Ammon's horn (tissue), 1 donor: Measurements from ENCODE around the gene PTPRA.
"Not testable (repeated sequence)": the region's sequence is repeated elsewhere in the genome, so short reads cannot be mapped to it uniquely, and the experiment has no call there.

ENCODE experiments used
- DNase-seq: peaks from one replicate; pipeline ENCODE4 v3.0.0-alpha.2; 2016; ENCODE audit warnings: low spot score

Gene PTPRA

DNA sequence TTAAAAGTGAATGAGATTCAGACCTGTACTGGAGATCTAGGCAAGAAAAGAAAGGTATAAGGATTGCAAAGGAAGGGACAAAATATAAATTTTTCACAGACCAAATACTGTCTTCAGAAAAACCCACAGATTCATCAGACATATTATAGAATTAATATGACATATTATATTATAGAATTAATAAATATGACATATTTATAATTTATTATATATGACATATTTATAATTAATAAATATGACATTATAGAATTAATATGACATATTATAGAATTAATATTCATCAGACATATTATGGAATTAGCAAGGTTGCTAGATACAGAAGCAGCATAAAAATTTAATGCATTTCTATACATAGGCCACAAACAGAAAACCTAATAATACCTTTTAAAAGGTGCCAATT, 125.4 kb downstream of the PTPRA start:
- DNase-seq: no peak

DNA sequence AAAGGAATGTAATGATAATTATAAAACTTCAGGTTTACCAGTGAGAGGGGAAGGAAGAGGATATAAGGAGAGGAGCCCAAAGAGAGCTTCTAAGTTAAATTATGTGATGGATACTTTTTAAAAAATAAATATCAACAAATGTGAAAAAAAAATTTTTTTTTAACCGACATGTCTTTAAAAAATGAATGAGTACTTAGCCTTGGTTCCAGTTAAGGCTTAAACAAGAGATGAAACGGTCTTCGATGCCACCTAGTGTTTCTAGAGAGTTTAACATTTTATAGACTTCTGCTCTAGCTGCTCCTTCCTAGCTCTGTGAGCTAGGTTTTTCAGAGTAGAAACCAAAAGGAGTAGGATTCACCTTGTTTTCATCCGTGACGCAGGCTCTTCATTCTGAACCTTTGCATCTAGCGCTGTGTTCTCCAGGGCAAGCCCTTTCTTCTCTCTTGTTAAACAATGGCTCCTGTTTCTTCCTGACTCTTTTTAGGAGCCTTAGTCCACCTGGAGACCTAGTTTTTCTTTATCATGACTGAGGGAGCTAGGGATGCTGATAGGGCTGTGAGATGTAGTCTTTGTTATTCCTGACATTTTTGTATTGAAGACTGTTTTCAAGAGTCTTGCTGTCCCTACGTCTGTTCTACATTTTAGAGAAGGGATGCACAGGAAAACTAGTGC, 127.7 kb downstream of the PTPRA start:
- DNase-seq: peak; percentile 81

DNA sequence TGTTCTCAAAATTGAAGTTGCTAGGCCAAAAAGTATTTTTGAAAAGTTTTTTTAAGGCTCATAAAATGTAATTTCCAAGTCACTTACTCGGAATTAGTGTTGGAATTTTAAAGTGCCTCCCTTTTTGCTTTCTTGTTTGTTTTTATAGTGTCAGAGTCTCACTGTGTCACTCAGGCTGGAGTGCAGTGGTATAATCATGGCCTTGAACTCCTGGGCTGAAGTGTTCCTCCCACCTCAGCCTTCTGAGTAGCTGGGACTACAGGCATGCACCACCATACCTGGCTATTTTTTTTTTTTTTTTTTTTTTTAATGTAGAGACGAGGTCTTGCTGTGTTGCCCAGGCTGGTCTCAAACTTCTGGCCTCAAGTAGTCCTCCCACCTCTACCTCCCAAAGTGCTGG, 130.1 kb downstream of the PTPRA start:
- no peak for DNase-seq

DNA sequence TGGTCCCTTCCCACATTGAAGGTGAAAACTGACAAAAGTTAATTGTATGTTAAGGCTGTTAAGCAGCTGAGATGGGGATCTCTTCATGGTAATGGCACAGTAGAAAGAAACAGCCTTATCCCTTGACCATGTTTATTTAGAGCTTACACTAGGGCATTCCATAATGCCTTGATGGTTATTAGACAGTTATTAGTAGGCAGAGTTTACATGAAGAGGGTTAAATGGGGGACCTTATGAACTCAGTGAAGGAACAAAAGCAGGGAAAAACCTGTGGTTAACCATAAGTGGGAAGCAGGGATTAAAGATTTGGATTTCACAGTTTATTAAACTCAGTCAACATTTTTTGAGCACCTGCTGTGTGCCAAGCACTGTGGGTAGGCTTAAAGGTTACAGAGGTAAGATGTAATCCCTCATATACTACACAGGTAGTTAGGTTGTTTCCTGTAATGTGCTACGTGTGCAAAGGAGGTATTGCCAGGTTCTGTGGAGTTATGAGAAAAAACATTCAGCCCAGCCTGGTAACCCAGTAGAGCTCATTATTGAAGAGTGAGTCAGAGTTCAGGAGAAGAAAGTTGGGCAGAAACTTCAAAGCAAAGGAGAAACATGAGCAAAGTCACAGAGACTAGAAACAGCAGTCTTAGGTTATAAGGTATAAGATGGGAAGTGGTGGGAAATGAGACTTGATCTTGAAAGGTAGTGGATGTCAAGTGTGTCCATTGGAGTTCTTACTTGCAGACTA, 137.9 kb downstream of the PTPRA start:
- DNase-seq: no peak

DNA sequence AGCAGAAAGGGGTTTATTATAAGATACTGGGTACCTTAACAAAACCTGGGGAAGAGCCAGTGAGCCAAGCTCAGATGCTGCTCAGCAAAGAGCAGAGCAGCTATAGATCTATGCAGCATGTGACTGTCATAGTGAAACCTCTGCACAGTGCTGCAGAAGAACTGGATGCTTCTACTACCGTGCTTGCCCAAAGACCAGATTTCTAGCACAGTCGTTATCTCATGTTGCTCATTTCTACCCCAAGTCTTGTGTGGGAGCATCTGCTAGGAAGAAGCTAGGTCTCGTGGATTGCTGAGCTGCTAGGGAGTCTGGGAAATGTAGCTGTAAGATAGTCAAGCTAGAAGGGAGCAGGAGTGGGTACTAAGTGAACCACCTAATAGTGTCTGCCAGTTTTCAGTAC, 138.5 kb downstream of the PTPRA start:
- DNase-seq: peak; percentile 23

DNA sequence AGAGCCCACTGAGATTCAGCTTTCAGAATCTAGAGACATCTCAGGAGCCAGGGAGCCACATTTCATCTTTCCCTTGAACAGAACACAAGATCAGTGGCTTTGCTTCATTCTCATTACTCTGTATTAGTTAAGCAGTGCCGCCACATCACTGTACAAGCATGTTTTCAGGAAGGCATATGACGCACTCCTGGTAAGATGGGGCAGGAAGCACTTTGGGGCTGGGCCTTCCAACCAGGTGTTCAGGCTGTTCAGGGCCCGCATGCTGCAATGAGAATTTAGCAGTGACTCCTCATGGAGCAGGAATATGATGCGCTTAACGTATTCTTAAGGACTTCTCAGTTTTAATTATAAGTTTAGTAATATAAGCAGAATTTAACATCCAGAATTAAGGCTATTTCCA, 140.5 kb downstream of the PTPRA start:
- no peak for DNase-seq

DNA sequence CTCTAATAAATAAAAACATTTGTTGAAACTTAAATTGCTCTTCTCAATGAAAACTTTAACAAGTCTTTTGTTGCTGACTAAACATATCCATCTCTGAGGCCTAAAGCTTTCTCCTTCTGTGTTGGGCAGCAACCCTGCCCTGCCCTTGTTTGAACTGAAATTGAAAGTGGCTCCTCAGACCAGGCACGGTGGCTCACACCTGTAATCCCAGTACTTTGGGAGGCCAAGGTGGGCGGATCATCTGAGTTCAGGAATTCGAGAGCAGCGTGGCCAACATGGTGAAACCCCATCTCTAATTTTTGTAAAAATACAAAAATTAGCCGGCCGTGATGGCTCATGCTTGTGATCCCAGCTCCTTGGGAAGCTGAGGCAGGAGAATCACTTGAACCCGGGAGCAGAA, 140.9 kb downstream of the PTPRA start:
- DNase-seq: no peak

DNA sequence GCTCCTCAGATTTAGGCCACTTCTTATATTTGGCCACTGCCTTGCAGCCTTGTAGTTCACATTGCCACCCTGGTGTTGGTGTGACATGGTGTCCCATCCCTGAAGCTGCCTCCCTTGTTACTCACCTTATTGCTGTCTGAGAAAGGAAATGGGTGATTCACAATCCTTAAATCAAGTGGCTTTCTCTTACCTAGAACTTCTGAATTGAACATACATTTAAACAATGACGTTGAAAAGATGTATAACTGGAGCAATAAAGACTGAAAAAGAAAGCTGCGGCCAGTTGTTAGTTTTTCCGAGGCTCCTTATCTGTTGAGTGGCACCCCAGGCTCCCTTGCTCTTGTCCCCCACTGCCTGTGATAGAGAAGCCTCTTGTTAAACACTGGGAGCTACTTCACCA, 141.4 kb downstream of the PTPRA start:
- no peak for DNase-seq

DNA sequence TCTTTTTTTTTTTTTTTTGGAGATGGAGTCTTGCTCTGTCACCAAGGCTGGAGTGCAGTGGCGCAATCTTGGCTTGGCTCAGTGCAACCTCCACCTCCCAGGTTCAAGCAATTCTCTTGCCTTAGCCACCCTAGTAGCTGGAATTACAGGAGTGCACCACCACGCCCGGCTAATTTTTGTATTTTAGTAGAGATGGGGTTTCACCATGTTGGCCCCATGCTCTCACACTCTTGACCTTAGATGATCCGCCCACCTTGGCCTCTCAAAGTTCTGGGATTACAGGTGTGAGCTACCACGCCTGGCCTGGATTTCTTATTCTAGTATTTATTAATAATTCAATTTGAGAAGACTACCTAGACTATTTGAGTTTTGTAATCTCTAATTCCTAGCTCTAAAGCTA, 142.0 kb downstream of the PTPRA start:
- not testable (repeated sequence) for DNase-seq

DNA sequence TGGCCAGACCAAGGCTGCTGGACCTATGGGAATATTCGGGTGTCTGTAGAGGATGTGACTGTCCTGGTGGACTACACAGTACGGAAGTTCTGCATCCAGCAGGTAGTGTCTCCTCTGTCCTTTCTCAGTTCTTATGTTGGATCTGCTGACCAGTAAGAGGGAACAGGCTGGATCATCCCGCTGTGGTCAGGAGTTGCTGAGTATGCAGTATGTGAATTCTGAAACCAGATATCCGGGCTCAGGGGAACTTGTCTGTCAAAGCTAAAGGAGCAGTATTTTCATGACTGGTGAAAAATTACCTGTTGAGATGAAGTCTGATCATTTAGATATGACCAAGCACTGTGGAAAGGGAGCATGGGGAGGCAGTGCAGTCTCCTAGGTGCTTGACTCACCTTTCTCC, 148.0 kb downstream of the PTPRA start:
- no peak for DNase-seq

DNA sequence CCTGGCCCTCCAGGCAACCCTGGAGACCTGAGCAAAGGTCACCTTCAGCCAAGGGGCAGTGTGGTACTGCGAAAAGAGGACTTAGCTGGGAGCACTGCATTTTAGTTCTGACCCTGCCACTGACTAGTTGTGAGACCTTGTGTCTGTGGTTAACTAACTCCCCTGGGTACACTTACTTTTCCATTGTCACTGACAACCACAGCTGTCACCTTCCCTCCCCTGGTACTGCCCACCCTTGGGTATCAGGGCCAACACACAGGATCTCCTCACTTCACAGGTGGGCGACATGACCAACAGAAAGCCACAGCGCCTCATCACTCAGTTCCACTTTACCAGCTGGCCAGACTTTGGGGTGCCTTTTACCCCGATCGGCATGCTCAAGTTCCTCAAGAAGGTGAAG, 148.5 kb downstream of the PTPRA start:
- no peak for DNase-seq

DNA sequence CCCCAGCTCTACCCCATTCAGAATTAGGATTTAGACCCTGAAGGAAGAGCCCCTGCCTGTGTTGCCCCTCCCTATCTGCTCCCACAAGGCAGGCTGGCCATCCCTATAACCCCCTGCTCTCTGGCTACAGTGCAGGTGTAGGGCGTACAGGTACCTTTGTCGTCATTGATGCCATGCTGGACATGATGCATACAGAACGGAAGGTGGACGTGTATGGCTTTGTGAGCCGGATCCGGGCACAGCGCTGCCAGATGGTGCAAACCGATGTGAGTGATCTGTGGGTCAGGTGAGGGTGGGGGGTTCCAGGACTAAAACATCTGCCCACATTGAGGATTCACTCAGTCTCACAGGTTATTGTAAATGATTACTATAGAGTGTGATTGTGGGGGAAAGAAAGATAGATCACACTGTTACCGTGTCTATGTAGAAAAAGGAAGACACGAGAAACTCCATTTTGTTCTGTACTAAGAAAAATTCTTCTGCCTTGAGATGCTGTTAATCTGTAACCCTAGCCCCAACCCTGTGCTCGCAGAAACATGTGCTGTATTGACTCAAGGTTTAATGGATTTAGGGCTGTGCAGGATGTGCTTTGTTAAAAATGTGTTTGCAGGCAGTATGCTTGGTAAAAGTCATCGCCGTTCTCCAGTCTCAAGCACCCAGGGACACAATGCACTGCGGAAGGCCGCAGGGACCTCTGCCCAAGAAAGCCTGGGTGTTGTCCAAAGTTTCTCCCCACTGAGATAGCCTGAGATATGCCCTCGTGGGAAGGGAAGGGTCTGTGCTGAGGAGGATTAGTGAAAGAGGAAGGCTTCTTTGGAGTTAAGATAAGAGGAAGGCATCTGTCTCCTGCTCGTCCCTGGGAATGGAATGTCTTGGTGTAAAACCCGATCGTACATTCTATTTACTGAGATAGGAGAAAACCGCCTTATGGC, 149.5 kb downstream of the PTPRA start:
- not testable (repeated sequence) for DNase-seq

DNA sequence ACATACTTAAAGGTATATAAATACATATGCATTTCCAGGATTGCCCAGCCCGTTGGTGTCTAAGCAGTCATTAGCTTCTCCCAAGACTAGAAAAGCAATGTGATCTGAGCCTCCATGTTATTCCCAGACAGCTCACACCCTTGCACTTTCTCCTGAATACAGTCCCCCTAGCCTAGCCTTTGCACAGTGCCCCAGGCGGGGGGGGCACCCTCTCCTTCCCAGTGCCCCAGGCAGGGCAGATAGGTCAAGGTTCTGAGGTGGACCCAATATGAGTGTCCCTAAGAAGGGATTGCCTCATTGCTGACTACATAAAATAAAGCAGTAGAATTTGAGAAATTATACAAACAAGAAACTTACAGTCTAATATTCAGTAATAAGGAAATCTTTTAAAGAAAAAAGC, 154.7 kb downstream of the PTPRA start:
- DNase-seq: no peak

DNA sequence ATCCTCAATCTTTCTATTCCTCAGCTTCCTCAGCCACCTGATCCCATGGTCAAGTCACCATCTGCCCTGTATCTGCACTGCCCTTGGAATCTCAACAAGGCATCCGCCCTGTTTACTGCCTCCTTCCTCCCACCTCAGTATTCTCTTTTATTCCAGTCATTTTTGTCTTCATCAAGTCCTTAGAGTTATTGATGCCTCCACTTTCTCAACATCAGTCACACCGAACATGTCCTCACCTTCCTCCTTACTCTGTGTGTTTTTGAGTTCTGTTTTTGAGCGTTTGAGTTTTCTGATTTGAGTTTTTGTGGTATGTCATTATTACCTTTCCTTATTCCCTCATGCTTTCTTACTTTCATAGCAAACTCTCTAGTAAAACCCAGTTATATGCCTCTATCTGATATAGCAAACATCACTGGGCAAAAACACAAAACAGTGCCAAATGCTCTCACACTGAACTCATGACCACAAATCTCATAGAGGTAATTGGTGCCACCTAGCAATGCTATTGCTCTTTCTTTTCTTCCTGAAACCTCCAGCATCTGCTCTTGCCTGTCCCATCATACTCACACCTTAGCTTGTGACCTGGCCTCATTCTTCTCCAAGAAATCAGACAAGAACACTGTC, 158.4 kb downstream of the PTPRA start:
- no peak for DNase-seq

DNA sequence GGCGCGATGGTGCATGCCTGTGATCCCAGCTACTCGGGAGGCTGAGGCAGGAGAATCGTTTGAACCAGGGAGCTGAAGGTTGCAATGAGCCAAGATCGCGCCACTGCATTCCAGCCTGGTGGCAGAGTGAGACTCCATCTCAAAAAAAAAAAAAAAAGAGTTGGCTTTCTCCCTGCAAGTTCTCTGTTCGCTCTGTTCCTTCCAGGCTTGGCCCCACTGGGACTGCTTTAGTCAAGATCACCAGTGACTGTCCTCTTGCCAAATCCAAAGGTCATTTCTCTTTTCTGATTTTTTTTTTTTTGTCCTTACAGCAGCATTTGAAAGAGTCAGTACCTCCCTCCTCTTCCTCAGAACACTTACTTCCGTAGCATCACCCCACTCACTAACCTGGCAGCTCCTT, 159.3 kb downstream of the PTPRA start:
- no peak for DNase-seq

DNA sequence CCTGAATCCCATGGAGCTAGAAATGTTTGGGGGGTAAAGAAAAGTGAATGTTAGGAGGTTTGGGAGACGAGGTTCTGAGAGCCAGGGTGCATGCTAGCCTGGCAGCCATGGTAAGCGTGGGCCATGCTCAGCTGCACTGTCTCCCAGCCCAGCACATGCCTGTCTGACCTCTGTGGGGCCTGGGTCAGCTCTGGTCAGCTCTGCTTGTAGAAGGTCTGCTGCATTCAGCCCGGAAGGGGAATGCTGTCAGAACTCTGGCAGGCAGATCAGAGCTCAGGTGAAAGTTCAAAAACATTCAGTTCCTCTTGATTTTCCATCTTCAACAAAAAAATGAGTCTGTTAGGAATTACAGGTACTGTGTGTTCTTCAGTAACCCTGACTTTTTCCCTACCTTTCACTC, 164.4 kb downstream of the PTPRA start:
- no peak for DNase-seq

DNA sequence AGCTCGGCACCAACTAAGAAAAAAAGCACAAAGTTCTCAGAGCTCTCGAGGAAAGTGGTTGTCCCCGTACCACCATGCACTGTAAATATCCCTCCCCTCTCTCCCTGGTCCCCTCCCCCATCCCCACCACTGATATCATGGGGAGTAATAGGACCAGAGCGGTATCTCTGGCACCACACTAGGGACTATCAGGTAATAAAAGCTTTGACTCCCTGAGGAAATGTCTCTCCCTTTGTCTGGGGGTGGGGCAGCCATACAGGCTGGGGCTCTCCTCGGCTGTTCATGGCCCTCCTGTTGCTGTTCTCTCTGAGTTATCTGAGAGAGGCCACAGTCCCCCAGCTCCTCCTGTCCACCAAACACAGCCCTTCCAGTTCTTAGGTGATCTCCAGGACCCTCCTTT, 165.2 kb downstream of the PTPRA start:
- DNase-seq: no peak

DNA sequence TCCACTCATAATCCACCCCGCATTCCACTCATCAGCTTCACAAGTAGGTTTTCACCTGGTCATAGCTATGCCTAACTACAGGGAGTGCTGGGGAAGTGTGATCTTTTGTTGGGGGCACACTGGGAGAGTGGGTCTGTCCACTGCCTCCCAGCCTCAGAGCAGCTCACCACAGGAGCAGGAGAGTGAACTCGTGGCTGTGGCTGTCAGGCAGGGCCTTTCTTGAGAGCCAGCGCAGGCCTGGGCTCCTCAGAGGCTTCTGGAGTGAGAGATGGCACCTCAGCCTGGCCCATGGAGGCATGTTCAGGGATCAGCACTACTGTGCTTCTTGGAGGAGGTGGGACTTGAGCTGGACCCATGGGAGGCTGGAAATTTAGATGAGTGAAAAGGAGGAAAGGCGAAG, 166.1 kb downstream of the PTPRA start:
- no peak for DNase-seq

DNA sequence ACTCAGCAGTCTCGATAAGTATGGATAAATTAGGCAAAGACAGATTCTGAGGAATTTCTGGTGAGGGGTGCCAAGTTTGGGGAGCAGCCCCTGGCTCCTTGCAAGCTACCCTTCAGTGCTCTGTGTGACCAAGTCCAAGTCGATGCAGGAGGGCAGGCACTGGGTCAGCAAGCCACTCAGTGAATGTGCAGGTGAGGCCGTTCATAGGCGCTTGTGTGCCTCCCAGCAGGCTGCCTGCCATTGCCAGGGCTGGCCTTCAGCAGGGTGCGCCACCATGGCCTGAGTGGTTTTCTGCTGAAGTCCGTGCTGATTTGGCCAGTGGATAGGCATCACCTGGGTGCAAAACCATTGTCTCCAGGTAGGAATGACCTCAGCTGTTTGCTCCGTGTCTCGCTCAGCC, 166.8 kb downstream of the PTPRA start:
- no peak for DNase-seq

DNA sequence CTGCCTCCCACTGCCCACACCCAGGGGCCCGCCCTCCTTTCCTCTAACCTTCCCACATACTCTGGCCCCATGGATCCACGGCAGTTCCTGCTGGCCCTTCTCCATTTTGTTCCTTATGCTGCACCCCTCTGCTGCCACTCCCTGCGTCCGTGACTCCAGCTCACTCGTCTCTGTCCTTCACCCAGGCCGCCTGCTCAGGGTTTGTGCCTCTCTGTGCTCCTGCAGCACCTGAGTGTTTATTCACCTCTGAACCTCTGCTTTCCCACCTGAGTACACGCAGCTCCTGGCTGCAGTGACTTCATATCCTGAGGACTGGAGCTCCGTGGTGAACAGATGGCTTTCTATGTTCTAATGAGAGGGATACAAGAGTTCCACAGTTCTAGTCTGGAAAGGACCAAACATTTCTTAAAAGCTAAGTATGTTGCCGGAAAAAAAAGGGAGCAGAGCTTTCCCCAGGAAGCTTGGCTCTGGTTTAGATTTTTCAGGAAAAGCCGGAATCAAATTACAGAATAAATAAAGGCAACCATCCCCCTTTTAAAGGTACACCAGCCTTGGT, 168.7 kb downstream of the PTPRA start:
- DNase-seq: no peak

DNA sequence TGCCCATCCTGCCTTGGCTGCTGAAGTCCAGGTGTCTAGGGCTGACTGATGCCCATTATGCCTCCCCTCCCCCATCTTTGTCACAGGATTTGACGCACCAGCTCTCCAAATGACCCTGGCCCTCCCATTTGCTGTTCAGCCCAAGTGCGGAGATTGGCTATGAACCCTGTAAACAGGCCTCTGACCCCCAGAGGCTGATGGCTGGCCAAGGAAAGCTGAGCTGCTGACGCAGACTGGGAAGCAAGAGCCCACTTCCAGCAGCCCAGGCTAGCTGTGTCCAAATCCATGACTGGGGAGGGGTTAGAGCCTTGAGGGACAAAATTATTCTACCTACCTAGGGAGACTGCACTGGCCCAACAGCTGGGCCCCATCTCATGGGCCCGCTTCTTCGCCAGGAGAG, 169.3 kb downstream of the PTPRA start:
- no peak for DNase-seq

DNA sequence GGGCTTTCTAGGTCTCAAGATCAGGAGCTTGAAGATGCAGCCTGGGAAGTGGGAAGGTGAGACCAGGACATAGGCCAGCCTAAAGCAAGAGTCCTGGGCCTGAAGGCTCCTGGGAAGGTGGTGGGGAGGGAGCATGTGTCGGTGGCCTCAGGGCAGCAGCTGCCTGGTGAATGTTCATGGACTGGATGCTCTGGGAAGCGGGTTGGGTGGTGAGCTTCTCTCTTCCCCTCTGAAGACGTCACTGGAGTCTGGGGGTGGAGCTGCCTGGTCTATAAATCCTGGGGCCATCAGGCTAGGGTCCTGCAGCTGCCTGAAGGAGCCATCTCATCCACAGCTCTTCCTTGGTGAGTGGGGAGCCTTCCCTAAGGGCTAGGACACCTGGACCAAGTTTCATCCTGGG, 170.0 kb downstream of the PTPRA start, which contains the start of gene GNRH2:
Gene GNRH2 (plus strand): TSS at position 301 of the 400 bp plus-strand sequence. CDS start 793 bp downstream, outside the sequence.
- no peak for DNase-seq
